Uterus (tissue), 2 donors: Measurements from ENCODE around the gene OR1S1.

Source experiments
- CTCF ChIP-seq, 4 experiments: fragments of 200-600 bp in 2 of 4; fragments of 450-650 bp in 2 of 4; sonication (generic) in 2 of 4; IDR thresholded peaks; one replicate each; pipeline ENCODE4 v1.5.1; 2016 to 2019; ENCODE audit warnings: antibody characterized with exemption in 4 of 4, mild to moderate bottlenecking in 2 of 4, moderate library complexity in 1 of 4
- POLR2A ChIP-seq, 2 donors: fragments of 450-650 bp; IDR thresholded peaks; one replicate each; pipeline ENCODE4 v1.6.1; 2016; ENCODE audit warnings: antibody characterized with exemption in 2 of 2, mild to moderate bottlenecking in 1 of 2, moderate library complexity in 1 of 2

- TF ChIP-seq CTCF (IDR thresholded peaks at IDR 0.05) (no peak), POLR2A (IDR thresholded peaks at IDR 0.05) (no peak)
Measured at GRCh38 chr11:58179648-58180047, 32.9 kb upstream of the OR1S1 start.
